Right ventricle myocardium inferior (tissue), 1 donor: ENCODE measurements around the gene MRPS33. TPM values are rescaled to one million over a fixed set of nuclear protein-coding genes. Genes with fewer than 3 reads are reported as not detected.

Source experiments
- ATAC-seq: fragments of 200-7000 bp; cut with Tn5 transposase; one replicate; pipeline ENCODE4 v1.9.1; 2020; ENCODE audit warnings: mild to moderate bottlenecking, moderate library complexity
- DNase-seq: peaks from one replicate; pipeline ENCODE4 v3.0.0; 2021; ENCODE audit errors: missing footprints
- intact Hi-C: fragments of 100-400 bp; cut with DNase I; formaldehyde crosslinking; loops from one replicate; pipeline ENCODE4 v1.11.0; 2022
- total RNA-seq: library from RNA; stranded (reverse); fragmentation: NEBNext Ultra II Directional; extraction: Animal tissue kit (Norgen Biotek cat#: 25700); gene quantifications from one replicate; pipeline ENCODE4 v1.2.1, GENCODE V29; 2021
- donor health status: DM: no; HTN: yes; CAD: no; lungs with severe emphysema.

MRPS33 gene
- total RNA-seq, 1 donor from 2014 or later: 122 TPM

DNA sequence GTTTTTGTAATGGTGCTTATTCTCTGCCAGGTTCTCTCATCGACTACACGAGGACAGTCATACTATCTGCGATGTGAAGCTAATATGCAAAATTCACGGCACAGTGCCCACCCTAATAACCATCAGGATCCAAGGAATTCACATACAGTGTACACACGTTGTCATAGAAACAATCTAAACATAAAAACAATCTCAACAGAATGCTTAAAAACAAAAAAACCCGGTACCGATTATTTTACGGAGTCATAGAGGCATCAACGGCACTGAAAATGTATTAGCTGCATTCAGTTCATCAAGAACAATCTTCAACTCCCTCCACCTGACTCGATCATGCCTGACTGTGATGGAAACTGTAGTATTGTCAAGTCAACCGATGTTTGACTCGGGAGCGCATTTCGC, 628 bp downstream of the MRPS33 start:
- ATAC-seq (no peak), DNase-seq (no peak)
- intact Hi-C loops: loop anchor here (5.0 to 10.0 kb wide), 5 partner anchors 92 to 631 kb away; partner anchors contain the start of genes ADCK2 and BRAF

DNA sequence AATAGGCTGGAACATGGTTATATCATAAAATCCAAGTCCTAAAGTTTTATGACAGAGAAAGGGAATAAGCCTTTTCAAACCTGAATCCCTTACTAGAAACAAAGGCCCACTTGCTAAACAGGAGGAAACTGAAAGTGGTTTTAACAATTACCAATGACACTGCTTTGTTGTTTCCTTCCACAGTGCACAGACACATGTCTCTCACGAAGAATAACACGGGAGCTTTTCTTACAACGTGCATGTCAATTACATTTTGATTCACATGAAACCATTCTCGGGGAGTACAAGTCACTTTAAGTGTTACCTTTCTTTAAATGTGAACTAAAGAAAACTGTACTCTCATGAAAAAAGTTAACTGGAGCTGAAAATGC, 1.4 kb downstream of the MRPS33 start:
- no peak for ATAC-seq
- no peak for DNase-seq
- intact Hi-C loops: loop anchor here (5.0 to 10.0 kb wide), 5 partner anchors 91 to 631 kb away; partner anchors contain the start of genes ADCK2 and BRAF

GRCh38 chr7:141012696-141013344, 1.9 kb downstream of the MRPS33 start:
- intact Hi-C loops: loop anchor here (1.0 to 10.0 kb wide), 6 partner anchors 91 to 632 kb away; partner anchors contain the start of genes ADCK2 and BRAF
- DNase-seq (no peak), ATAC-seq (no peak)

DNA sequence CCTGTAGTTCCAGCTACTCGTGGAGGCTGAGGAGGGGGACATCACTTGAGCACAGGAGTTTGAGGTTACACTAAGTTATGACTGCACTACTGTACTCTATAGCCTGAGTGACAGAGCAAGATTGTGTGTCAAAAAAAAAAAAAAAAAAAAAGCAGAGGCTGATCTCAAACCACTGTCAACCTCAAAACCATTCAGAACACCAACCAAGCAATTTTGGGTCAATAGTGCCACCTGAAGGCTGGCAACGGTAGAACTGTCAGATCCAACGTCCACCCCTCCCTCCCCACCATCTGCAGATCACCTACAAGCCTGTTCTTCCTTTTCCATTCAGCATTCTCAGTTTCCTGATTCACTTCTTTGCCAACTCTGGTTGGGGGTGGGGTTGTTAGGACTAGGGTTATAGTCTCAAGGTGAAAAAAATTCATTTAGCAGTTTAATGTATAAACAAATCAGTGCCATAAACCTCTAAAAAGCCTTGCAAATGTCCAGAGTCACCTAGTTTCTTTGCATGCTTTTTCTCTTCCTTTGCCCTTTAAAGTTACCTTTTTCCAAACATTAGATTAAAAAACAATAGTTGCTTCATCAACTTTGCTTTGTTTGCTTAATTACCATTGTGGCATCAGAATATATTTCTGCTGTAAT, 2.6 kb downstream of the MRPS33 start:
- intact Hi-C loops: loop anchor here (1.0 to 10.0 kb wide), 6 partner anchors 90 to 633 kb away; partner anchors contain the start of genes ADCK2 and BRAF
- no peak for ATAC-seq
- no peak for DNase-seq

GRCh38 chr7:141011443-141011842, 3.3 kb downstream of the MRPS33 start:
- no peak for DNase-seq
- intact Hi-C loops: loop anchor here (5.0 to 10.0 kb wide), 5 partner anchors 89 to 633 kb away; partner anchors contain the start of genes ADCK2 and BRAF
- no peak for ATAC-seq

- ATAC-seq (no peak), DNase-seq (no peak)
- intact Hi-C loops: no loop called here
These were observed 11.3 kb downstream of the MRPS33 start for GRCh38 chr7:141003172-141004065.

DNA sequence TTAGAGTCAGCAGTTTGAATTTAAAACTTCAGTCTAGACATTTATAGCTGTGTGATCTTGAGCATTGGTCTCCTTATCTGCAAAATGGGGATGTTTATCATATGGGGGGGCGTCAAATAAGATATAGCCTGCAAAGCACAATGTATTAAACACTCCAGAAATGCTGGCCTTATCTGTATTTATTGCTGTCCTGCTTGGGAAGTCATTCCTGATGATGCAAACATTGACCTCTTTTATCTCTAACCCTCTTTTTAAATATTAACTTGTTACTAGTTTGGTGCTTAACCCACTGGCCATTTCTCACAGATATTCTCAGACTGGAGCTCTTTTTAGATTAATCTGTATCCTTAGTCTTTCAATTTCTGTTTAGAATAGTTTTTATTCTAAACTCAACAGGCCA, 13.2 kb downstream of the MRPS33 start:
- no peak for ATAC-seq
- intact Hi-C loops: no loop called here
- no peak for DNase-seq

DNA sequence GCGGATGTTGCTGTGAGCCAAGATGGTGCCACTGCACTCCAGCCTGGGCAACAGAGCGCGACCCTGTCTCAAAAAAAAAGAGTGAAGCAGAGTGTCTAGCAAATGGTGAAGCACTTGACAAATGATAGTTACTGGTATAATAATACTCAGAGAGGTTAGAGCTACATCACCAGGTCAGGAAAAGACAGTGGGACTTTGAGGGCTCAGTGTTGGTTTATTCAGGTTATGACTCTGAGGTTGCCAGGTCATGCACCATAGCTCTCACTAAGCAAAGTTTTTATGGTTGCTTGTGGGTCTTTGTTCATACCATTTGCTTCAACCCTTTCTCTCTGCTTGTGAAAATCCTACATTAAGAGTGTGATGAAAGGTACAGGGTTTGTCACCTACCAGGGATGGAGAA, 13.6 kb downstream of the MRPS33 start:
- DNase-seq: no peak
- ATAC-seq: no peak
- intact Hi-C loops: no loop called here

- ATAC-seq (no peak), DNase-seq (no peak)
- intact Hi-C loops: no loop called here
These were observed 16.0 kb downstream of the MRPS33 start for GRCh38 chr7:140998715-140999114.

- ATAC-seq (no peak), DNase-seq (no peak)
- intact Hi-C loops: no loop called here
These were observed 22.3 kb downstream of the MRPS33 start for GRCh38 chr7:140992422-140992821.

DNA sequence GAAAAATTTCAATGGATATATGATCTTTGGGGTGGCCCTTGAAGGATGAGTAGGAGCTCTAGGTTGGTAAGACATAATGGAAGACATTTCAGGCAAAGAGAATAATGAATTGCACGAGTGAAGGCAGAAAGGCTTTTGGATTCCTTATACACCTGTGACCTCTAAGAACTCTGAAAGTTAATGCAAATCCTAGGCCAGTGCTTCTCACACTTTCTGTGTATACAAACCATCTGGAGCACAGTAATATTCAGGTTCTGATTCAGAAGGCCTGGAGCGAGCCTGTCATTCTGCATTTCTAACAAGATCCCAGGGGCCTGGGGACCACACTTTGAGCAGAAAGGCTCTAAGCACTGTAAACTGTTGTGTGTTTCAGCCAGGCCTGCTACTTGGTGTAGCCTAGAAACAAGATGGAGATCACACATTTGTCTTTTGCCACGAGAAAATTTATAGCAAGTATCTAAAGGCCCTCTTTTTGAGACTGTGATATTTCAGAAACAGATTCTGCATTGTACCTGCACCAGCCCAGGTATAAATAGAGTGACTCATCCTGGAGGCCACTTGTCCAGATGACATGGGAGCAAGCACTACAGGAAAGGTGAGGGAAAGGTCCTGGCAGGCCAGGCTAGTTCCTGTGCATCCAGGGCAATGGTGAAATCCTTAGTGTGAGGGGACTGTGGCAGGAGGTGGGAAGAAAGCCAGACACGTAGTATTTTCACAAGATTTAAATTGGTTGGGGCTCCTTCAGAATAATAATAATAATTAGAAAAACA, 24.4 kb downstream of the MRPS33 start:
- DNase-seq (no peak), ATAC-seq (no peak)
- intact Hi-C loops: no loop called here

GRCh38 chr7:140989068-140989467, 25.7 kb downstream of the MRPS33 start:
- no peak for DNase-seq
- intact Hi-C loops: no loop called here
- no peak for ATAC-seq

DNA sequence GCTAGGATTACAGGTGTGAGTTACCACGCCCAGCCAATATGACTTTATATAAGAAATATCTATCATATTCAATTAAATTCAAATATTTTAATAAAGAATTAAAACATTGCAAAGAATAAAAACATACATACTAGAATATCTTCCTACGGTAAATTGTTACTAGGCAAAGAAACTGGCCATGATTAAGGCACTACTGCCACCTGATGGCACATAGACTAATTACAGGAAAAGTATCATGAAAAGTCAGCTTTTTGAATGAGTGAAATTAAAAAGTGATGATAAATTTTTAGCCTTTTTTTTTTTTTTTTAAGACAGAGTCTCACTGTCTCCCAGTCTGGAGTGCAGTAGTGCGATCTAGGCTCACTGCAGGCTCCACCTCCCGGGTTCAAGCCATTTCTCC, 30.9 kb downstream of the MRPS33 start:
- no peak for ATAC-seq
- DNase-seq: no peak
- intact Hi-C loops: no loop called here

DNA sequence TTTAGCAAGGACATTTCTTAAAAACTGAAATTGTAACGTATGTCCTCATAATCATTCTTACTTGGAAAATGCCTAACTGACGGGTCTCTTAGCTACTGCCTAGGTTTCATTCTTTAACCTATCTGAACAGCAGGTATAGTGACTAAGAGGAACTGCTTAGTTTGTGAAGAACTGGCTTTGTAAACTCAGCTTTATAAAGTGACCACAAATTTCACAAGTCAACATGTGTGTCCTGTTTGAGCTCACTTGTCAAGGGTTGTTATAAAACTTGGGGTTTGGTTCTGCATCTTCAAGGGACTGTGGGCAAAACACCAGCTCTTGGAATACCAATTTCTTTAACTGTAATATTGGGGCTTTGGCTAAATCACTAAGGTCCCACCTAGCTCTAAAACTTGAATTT, 32.2 kb downstream of the MRPS33 start:
- DNase-seq: no peak
- ATAC-seq: no peak
- intact Hi-C loops: no loop called here

DNA sequence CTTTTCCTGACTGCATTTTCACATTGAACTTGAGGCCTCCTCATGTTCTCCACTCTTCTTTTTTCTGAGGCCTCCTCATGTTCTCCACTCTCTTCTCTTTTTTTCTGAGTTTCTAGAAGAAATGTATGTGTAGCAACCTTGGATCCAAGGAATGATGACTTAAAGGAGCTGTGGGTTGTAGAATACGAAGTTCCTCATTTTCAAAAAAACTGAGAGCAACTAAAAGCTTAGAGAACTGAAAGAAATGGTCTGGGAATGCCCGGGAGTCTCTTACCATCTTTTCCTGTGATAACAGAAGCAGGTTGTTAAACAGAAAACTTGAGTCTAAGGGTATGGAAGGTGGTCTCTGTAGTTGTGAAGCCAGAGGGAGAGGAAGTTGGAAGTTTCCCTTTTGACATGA, 32.8 kb downstream of the MRPS33 start:
- intact Hi-C loops: no loop called here
- DNase-seq: no peak
- no peak for ATAC-seq

- DNase-seq (no peak), ATAC-seq (no peak)
- intact Hi-C loops: no loop called here
These were observed 37.0 kb downstream of the MRPS33 start for GRCh38 chr7:140977741-140978140.

DNA sequence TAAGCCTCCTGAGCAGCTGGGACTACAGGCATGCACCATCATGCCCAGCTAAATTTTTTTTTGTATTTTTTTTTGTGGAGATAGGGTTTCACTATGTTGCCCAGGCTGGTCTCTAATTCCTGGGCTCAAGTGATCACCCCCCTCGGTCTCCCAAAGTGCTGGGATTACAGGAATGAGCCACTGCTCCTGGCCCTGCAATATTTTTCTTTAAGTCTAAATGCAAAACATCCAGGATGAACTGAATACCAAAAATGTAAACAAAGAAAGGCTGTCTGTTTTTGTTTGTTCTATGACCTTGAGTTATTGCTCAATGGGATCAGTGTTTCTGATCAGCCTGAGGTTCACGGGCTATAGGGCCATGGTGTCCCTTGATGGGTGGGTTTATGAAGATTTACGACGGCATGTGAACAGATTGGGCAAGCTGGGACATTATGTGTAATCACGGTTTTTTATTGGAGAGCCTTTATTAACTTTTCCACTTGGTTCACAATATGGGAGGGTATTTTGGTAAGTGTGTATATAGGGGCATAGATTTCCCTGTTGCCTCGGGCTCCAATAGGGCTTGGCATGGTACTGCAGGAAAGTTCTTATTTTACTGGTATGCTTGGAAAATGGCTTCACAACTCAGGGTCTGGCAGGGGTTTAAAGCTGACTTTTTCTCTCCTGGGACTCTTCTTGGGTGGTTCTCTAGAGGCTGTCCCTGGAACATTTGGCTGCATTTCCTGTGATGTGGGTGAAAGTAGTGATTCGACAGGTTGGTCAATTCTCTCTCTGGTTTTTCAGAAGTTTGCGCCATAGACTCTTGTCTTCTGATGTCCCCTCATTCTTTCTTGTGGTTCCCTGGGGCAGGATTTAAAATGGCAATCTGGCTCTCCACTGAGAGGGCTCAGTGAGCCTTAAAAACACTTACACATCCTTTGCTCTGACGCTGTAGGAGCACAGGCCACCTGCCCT, 41.6 kb downstream of the MRPS33 start:
- no peak for DNase-seq
- intact Hi-C loops: no loop called here
- ATAC-seq: no peak

GRCh38 chr7:140972344-140972743, 42.4 kb downstream of the MRPS33 start:
- intact Hi-C loops: no loop called here
- ATAC-seq (no peak), DNase-seq (no peak)
